SK-N-MC (cell line): Measurements from ENCODE around the gene SPRN.

ENCODE experiments used
- EZH2 ChIP-seq: fragments of 200-600 bp; sonication (generic); IDR thresholded peaks from one replicate; pipeline ENCODE4 v1.6.1; 2017; ENCODE audit warnings: antibody characterized with exemption
- FOXP2 ChIP-seq: optimal IDR thresholded peaks from 2 replicates; pipeline ENCODE3; 2011; ENCODE audit warnings: mild to moderate bottlenecking, moderate library complexity; ENCODE audit not compliant: insufficient read depth; ENCODE audit errors: extremely low read length, control extremely low read depth
- POLR2AphosphoS5 ChIP-seq: IDR thresholded peaks from 2 replicates; pipeline ENCODE4 v1.6.1; 2012; ENCODE audit warnings: mild to moderate bottlenecking, low read depth, low read length, borderline replicate concordance

- no peak for TF ChIP-seq POLR2AphosphoS5
- TF ChIP-seq EZH2: no peak
- no peak for TF ChIP-seq FOXP2
Observed at GRCh38 chr10:133399123-133399601, 25.3 kb downstream of the SPRN start.
